Right lobe of liver (tissue), 5 donors: ENCODE results near the gene PCBD2. TPM values are rescaled to one million over a fixed set of nuclear protein-coding genes. Genes with fewer than 3 reads are reported as not detected.

ENCODE experiments used
- microRNA counts: library from miRNA; unstranded; fragments of <30 nt; microRNA quantifications from one replicate; lab custom pipeline; 2016
- microRNA-seq, 2 donors: library from miRNA; unstranded; fragments of <30 nt; microRNA quantifications; one replicate each; pipeline ENCODE4, GENCODE V29; 2019 to 2020
- small RNA-seq, 2 experiments: library from RNA; depleted of rRNA; stranded (forward); fragments of <200 nt; gene quantifications; one replicate each; pipeline ENCODE3, GENCODE V24; 2016
- total RNA-seq, 6 experiments: library from RNA; depleted of rRNA in 2 of 6; stranded (reverse); fragments of >200 nt in 2 of 6; fragmentation: NEBNext Ultra II Directional in 3 of 6; extraction: Animal tissue kit (Norgen Biotek cat#: 25700) in 3 of 6; gene quantifications; one replicate each; pipeline versions ENCODE4 v1.1.0 to v1.2.4, GENCODE V29; 2016 to 2023
- donor health status: DM: no; HTN: no; CAD: no.
- donor health status: DM: no; HTN: no; CAD: no.
- donor health status: DM: no; HTN: yes; CAD: no.
- donor health status: DM: no; HTN: yes; CAD: no.

The PCBD2 gene
- total RNA-seq, 6 experiments from 2014 or later, result 4.9 to 11.9 (median 10.8) TPM

MicroRNA genes within 50 kb of the gene (microRNA counts, 767-probe panel; counts per million panel counts)
- microRNA hsa-miR-4461 (lab: Ali Mortazavi, UCI), result 237 counts per million

Small RNAs within 50 kb of the gene (microRNA-seq; reads per million reads assigned to microRNA genes)
- 0 reads per million in 2 donors for gene MIR4461

Small RNAs within 50 kb of the gene (small RNA-seq; reads per million reads assigned to genes)
- gene MIR4461, result 0 reads per million in 2 experiments
- gene MTND3P25, result 0 reads per million in 2 experiments
- 0 reads per million in 2 experiments for gene MTND4LP30

Other genes with a start within 250 kb of the PCBD2 start
- 10 to 100 TPM in 4 of 6 experiments, 1 to 10 TPM in 2; 8.2 to 16.9 (median 12.0) TPM for gene CAMLG, start 166.6 kb upstream of the PCBD2 start, total RNA-seq
- gene DDX46, start 146.4 kb upstream of the PCBD2 start, total RNA-seq, result 10 to 100 TPM; 13.6 to 22.6 (median 20.6) TPM
- gene C5orf24, start 59.2 kb upstream of the PCBD2 start, total RNA-seq, result 10 to 100 TPM; 19.0 to 41.8 (median 30.2) TPM
- 10 to 100 TPM; 20.8 to 30.9 (median 28.2) TPM for gene TXNDC15, start 30.8 kb upstream of the PCBD2 start, total RNA-seq
- gene CATSPER3, start 62.8 kb downstream of the PCBD2 start, total RNA-seq, result 1 to 10 TPM in 1 of 6 experiments, under 1 TPM in 3, not detected in 2; 0.29 to 1.1 (median 0.81) TPM
- gene PITX1, start 129.1 kb downstream of the PCBD2 start, total RNA-seq, result not detected